ENCODE data around the gene APOBEC3B. TPM values are rescaled to one million over a fixed set of nuclear protein-coding genes. Genes with fewer than 3 reads are reported as not detected.

Gene APOBEC3B
- total RNA-seq, 2 donors from 2014 or later: 0.90 TPM; not detected in 1

GRCh38 chr22:38948181-38948940, 33.8 kb upstream of the APOBEC3B start:
- Histone ChIP-seq H3K27ac (no peak overlapping the region), H3K36me3 (no peaks in the 10 kb centered on the region), H3K27me3 (no peaks in the 10 kb centered on the region), H3K4me3 (no peak overlapping the region), H3K4me1 (no peaks in the 10 kb centered on the region), H3K9me3 (no peaks in the 10 kb centered on the region)
- TF ChIP-seq, protein P1, sequence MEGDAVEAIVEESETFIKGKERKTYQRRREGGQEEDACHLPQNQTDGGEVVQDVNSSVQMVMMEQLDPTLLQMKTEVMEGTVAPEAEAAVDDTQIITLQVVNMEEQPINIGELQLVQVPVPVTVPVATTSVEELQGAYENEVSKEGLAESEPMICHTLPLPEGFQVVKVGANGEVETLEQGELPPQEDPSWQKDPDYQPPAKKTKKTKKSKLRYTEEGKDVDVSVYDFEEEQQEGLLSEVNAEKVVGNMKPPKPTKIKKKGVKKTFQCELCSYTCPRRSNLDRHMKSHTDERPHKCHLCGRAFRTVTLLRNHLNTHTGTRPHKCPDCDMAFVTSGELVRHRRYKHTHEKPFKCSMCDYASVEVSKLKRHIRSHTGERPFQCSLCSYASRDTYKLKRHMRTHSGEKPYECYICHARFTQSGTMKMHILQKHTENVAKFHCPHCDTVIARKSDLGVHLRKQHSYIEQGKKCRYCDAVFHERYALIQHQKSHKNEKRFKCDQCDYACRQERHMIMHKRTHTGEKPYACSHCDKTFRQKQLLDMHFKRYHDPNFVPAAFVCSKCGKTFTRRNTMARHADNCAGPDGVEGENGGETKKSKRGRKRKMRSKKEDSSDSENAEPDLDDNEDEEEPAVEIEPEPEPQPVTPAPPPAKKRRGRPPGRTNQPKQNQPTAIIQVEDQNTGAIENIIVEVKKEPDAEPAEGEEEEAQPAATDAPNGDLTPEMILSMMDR (IDR thresholded peaks at IDR 0.05): no peak
- DNase-seq (ENCODE audit: low spot score): no peak

DNA sequence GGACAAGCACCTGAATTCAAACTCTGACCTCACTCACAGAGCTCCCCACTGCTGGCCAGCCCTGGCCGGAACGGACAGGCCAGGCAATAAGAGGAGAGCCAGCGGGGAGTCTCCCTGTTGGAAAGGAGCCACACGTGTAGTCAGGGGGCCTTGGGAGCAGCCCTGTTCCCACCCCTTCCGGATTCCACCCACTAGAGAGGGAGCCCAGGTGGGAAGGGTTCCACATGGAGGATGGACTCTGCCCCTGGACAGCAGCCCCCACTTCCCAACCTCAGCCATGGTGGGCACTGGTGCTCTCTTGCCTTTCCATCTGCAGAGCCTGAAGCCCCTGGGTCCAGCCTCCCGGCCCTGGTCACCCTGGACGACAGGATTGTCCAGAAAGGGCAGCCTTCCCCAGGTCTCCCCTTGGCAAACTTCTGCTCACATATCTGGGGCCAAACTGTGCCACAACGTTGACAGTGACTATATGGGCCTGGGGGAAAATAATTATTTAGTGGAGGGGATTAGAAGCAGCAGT, 32.2 kb upstream of the APOBEC3B start:
- Histone ChIP-seq H3K27me3 (no peaks in the 10 kb centered on the region), H3K27ac (no peak overlapping the region), H3K4me3 (no peak overlapping the region), H3K9me3 (no peaks in the 10 kb centered on the region), H3K36me3 (no peaks in the 10 kb centered on the region), H3K4me1 (no peaks in the 10 kb centered on the region)
- DNase-seq (ENCODE audit: low spot score): no peak
- TF ChIP-seq, protein P1 (IDR thresholded peaks at IDR 0.05): no peak

- H3K27me3 ChIP-seq: no peaks in the 10 kb centered on the region
- H3K27ac ChIP-seq: no peak overlapping the region
- no peaks in the 10 kb centered on the region for H3K4me1 ChIP-seq
- no peaks in the 10 kb centered on the region for H3K36me3 ChIP-seq
- TF ChIP-seq, protein P1 (IDR thresholded peaks at IDR 0.05): no peak
- no peak overlapping the region for H3K4me3 ChIP-seq
- no peak for DNase-seq (ENCODE audit: low spot score)
- H3K9me3 ChIP-seq: no peaks in the 10 kb centered on the region
Observed at GRCh38 chr22:38950527-38951295, 31.4 kb upstream of the APOBEC3B start.

- Histone ChIP-seq H3K27ac (no peak overlapping the region), H3K4me3 (no peak overlapping the region), H3K9me3 (no peaks in the 10 kb centered on the region), H3K36me3 (no peaks in the 10 kb centered on the region), H3K4me1 (no peaks in the 10 kb centered on the region), H3K27me3 (no peaks in the 10 kb centered on the region)
- TF ChIP-seq, protein P1 (IDR thresholded peaks at IDR 0.05): no peak
- DNase-seq (ENCODE audit: low spot score): no peak
Observed at GRCh38 chr22:38951734-38952133, 30.4 kb upstream of the APOBEC3B start.

DNA sequence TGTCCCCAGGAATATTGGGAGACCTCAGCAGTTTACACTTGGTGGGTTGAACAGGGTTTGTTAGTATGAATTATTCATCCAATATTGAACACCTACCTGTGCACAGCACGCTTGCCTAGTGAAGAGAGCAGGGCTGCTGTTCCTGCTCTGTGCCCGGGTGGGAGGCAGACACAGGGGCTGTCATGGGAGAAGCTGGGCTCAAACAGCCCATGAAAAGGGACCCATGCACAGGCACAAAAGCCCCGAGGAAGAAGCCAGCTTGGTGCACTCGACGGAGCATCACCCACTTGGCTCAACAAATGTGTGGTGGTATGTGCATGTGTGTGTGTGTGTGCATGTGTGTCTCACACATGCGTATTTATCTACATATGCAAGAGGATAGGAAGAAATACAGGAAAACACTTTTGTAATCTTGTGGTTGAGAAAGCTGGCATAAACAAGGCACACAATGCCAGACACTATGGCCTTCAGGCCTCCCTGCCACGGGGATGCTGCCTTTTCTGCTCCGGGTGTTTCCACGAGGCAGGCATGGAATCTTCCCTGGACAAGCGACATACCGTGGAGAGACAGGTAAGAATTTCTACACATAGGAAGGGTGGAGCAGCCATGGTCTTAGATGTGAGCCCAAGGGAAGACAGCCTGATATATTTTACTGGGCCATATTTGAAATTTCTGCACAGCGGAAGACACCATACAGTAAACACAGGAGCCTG, 29.7 kb upstream of the APOBEC3B start:
- Histone ChIP-seq H3K4me3 (no peak overlapping the region), H3K36me3 (no peaks in the 10 kb centered on the region), H3K9me3 (no peaks in the 10 kb centered on the region), H3K27ac (no peak overlapping the region), H3K27me3 (no peaks in the 10 kb centered on the region), H3K4me1 (no peaks in the 10 kb centered on the region)
- no peak for DNase-seq (ENCODE audit: low spot score)
- TF ChIP-seq, protein P1 (IDR thresholded peaks at IDR 0.05): no peak

Measured in right atrium auricular region (tissue), 2 donors.